Measurements from ENCODE around the gene PROX1. TPM values are rescaled to one million over a fixed set of nuclear protein-coding genes. Genes with fewer than 3 reads are reported as not detected.

Gene PROX1
- total and polyA plus RNA-seq, 2 experiments from 2014 or later = 4.8 to 15.7 TPM

DNA sequence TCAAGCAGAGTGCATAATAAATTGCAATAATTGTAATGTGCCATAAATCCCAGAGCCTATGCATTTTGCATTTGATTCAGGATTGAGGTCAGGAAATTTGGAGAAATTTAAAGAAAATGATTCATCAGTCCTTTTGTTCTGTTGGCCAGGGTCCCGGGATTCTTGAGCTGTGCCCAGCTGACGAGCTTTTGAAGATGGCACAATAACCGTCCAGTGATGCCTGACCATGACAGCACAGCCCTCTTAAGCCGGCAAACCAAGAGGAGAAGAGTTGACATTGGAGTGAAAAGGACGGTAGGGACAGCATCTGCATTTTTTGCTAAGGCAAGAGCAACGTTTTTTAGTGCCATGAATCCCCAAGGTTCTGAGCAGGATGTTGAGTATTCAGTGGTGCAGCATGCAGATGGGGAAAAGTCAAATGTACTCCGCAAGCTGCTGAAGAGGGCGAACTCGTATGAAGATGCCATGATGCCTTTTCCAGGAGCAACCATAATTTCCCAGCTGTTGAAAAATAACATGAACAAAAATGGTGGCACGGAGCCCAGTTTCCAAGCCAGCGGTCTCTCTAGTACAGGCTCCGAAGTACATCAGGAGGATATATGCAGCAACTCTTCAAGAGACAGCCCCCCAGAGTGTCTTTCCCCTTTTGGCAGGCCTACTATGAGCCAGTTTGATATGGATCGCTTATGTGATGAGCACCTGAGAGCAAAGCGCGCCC is 8.7 kb downstream of the PROX1 start:
- H3K4me1 ChIP-seq (ENCODE audit: insufficient read depth) = no peaks in the 10 kb centered on the region
- H3K79me2 ChIP-seq = peaks cover 2% of the 10 kb centered on the region
- no peak for DNase-seq (ENCODE audit: low spot score)
- no peaks in the 10 kb centered on the region for H3K9me3 ChIP-seq (ENCODE audit: low read depth)
- 91% methylated on average over 15 of the region's 15 CpGs for WGBS (ENCODE audit: low lambda C conversion rate, missing lambda C conversion rate)
- H3K27me3 ChIP-seq = peaks cover 3% of the 10 kb centered on the region
- no peaks in the 10 kb centered on the region for H3K9me2 ChIP-seq (replicated peaks; ENCODE audit: insufficient read depth)
- H3K4me2 ChIP-seq = no peak overlapping the region
- TF ChIP-seq EZH2phosphoT487 (IDR thresholded peaks at IDR 0.05; ENCODE audit: low read depth, severe bottlenecking, unreplicated experiment) (no peak), CTCF (IDR thresholded peaks at IDR 0.05; ENCODE audit: poor library complexity) (no peak), EZH2 (IDR thresholded peaks at IDR 0.05; ENCODE audit: borderline replicate concordance) (no peak)
- H3K27ac ChIP-seq = no peak overlapping the region
- no peak overlapping the region for H2AFZ ChIP-seq
- H3K4me3 ChIP-seq = no peak overlapping the region
- no peaks in the 10 kb centered on the region for H3K36me3 ChIP-seq (replicated peaks; ENCODE audit: insufficient read depth, low read depth)
- H4K20me1 ChIP-seq (ENCODE audit: insufficient read depth, poor library complexity, severe bottlenecking) = no peaks in the 10 kb centered on the region

- Histone ChIP-seq H3K79me2 (peaks cover 2% of the 10 kb centered on the region), H3K4me2 (no peak overlapping the region), H3K27me3 (peaks cover 3% of the 10 kb centered on the region), H3K27ac (no peak overlapping the region), H4K20me1 (ENCODE audit: insufficient read depth, poor library complexity, severe bottlenecking) (no peaks in the 10 kb centered on the region), H3K4me3 (no peak overlapping the region), H3K36me3 (replicated peaks; ENCODE audit: insufficient read depth, low read depth) (no peaks in the 10 kb centered on the region), H2AFZ (no peak overlapping the region), H3K9me3 (ENCODE audit: low read depth) (no peaks in the 10 kb centered on the region), H3K9me2 (replicated peaks; ENCODE audit: insufficient read depth) (no peaks in the 10 kb centered on the region), H3K4me1 (ENCODE audit: insufficient read depth) (peaks cover 6% of the 10 kb centered on the region)
- no peak for DNase-seq (ENCODE audit: low spot score)
- 96% methylated on average over 24 of the region's 24 CpGs for WGBS (ENCODE audit: low lambda C conversion rate, missing lambda C conversion rate)
- no peak for TF ChIP-seq CTCF (IDR thresholded peaks at IDR 0.05; ENCODE audit: poor library complexity)
- no peak for TF ChIP-seq EZH2 (IDR thresholded peaks at IDR 0.05; ENCODE audit: borderline replicate concordance)
Observed at GRCh38 chr1:213997038-213997771, 9.4 kb downstream of the PROX1 start.

DNA sequence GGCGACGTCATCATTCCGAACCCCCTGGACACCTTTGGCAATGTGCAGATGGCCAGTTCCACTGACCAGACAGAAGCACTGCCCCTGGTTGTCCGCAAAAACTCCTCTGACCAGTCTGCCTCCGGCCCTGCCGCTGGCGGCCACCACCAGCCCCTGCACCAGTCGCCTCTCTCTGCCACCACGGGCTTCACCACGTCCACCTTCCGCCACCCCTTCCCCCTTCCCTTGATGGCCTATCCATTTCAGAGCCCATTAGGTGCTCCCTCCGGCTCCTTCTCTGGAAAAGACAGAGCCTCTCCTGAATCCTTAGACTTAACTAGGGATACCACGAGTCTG is 10.0 kb downstream of the PROX1 start:
- Histone ChIP-seq H3K4me3 (no peak overlapping the region), H3K4me1 (ENCODE audit: insufficient read depth) (peaks cover 7% of the 10 kb centered on the region), H2AFZ (no peak overlapping the region), H3K9me3 (ENCODE audit: low read depth) (no peaks in the 10 kb centered on the region), H3K9me2 (replicated peaks; ENCODE audit: insufficient read depth) (no peaks in the 10 kb centered on the region), H3K4me2 (no peak overlapping the region), H3K36me3 (replicated peaks; ENCODE audit: insufficient read depth, low read depth) (no peaks in the 10 kb centered on the region), H3K27ac (no peak overlapping the region), H4K20me1 (ENCODE audit: insufficient read depth, poor library complexity, severe bottlenecking) (no peaks in the 10 kb centered on the region), H3K27me3 (peaks cover 1% of the 10 kb centered on the region), H3K79me2 (peaks cover 2% of the 10 kb centered on the region)
- TF ChIP-seq CTCF (IDR thresholded peaks at IDR 0.05; ENCODE audit: poor library complexity) (no peak), EZH2 (IDR thresholded peaks at IDR 0.05; ENCODE audit: borderline replicate concordance) (no peak), EZH2phosphoT487 (IDR thresholded peaks at IDR 0.05; ENCODE audit: low read depth, severe bottlenecking, unreplicated experiment) (no peak)
- no peak for DNase-seq (ENCODE audit: low spot score)
- 97% methylated on average over 13 of the region's 13 CpGs for WGBS (ENCODE audit: low lambda C conversion rate, missing lambda C conversion rate)
